ENCODE measurements around the gene IQUB.

GRCh38 chr7:123485721-123486120 lies 48.7 kb downstream of the IQUB start:
- TF ChIP-seq CTCF (IDR thresholded peaks at IDR 0.05) (no peak), POLR2A (IDR thresholded peaks at IDR 0.05) (no peak)

All from thyroid gland (tissue), 4 donors.